ENCODE data around the gene DAB1.
"Not testable (repeated sequence)": the region's sequence is repeated elsewhere in the genome, so short reads cannot be mapped to it uniquely, and the experiment has no call there.

DAB1 gene

DNA sequence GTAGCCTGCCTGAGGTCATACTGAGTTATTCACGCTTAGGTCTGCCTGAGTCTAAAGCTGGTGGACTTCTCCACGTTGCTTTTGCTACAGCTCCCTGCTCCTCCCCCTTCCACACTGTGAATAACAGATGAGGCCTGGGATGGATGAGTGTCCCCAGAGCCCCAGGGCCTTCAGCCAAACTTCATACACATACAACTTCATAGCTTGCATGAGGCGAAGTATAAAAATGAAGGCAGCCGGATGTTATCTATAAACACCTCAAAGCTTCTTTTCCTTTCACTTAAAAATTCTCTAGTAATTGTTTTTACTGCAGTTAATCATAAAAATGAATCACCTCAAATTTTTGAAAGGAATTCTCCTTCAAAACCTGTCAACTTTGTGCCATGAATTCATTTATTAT lies 70.2 kb downstream of the DAB1 start:
- DNase-seq: no peak

DNA sequence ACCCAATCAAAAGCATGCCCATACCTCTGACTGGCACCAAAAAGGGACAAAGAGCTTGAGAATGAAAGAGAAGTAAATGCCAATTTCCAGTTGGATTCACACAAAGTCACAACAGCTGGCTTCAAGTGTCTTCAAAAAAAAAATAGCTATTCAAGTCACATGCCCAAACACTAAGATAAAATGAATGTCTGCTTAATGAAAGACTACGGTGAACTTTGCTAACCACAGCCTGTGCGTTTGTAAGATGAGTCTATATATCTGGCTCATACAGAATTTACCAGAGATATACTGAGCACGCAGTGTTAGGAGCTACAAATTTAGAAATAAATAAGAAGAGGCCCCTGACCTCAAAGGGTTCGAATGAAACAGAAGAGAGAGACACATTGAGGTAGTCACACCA lies 73.2 kb downstream of the DAB1 start:
- DNase-seq: no peak

DNA sequence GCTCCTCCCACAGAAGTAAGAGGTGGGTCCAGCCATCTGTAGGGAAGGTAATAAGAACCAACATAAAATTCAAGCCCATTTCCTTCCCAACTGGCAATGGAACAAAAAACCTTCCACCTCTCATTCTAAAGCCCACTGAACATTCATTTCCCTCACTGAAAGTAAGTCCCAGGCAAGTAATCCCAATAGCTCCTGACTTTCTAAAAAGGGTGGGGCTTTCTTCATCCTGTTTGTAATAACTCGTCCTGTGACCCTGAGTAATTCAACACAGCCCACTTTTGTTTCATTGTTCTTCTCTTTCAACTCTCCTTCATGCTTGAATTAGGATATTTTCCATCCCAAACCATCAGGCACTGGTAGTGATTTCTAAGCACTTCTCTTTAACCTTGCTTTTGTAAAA lies 74.9 kb downstream of the DAB1 start:
- no peak for DNase-seq

DNA sequence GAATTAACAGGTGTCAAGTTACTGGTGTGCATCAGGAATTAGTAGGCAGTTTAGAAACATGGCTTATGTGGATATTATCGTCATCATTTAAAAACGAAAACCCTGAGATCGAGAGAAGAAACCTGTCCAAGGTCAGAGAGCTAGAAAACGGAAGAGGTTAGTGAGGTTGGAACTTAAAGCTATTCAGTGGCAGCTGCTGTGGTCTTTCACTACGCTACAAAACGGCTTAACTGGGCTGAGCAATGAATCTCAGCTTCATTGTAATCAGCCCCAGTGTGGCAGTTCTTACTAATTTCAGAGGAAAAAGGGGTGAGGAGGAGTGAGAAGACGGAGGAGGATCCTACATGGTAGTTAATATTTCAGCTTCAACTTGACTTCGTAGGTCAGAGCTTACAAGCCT lies 77.9 kb downstream of the DAB1 start:
- no peak for DNase-seq

DNA sequence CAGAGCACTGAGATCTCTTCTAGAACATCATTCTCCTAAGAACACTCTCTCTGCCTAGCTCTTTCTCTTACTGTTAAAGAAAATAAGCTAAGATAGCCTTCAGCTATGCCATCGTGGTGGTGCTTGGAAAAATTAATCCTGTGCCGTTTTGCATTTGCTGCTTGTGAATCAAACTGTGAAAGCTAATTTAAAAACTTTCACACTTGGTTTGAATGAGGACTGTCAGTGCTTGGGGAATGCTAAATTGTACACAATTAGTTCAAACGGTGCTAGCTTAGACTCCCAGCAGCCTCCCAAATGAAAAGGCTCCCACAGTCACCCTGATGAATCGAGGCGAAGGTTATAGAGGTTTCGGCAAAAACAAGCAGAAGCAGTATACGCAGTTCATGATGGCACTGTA lies 79.6 kb downstream of the DAB1 start:
- no peak for DNase-seq

DNA sequence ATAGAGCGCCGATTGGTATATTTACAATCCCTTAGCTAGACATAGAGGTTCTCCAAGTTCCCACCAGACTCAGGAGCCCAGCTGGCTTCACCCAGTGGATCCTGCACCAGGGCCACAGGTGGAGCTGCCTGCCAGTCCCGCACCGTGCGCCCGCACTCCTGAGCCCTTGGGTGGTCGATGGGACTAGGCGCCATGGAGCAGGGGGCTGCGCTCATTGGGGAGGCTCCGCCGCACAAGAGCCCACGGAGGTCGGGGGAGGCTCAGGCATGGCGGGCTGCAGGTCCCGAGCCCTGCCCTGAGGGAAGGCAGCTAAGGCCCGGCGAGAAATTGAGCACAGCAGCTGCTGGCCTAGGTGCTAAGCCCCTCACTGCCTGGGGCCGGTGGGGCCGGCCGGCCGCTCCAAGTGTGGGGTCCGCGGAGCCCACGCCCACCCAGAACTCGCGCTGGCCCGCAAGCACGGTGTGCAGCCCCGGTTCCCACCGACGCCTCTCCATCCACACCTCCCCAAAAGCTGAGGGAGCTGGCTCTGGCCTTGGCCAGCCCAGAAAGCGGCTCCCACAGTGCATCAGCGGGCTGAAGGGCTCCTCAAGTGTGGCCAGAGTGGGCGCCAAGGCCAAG lies 80.5 kb downstream of the DAB1 start:
- not testable (repeated sequence) for DNase-seq

DNA sequence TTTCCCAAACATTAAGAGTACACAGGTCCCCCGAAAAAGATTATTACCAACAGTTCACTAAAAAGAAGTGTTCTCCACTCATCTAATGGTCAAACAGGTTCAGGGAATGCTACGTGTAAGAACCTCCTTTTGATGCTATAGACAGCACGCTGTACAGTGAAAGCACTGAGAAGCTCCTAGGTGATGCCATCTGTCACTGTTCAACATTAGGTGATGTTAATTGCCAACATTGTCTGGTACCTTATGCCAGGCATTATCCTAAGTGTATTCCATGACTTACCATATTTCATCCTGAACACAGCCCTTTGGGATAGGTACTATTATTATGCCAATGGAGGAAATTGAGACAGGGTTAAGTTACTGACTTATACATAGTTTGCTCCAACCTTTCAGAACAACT lies 82.1 kb downstream of the DAB1 start:
- no peak for DNase-seq

DNA sequence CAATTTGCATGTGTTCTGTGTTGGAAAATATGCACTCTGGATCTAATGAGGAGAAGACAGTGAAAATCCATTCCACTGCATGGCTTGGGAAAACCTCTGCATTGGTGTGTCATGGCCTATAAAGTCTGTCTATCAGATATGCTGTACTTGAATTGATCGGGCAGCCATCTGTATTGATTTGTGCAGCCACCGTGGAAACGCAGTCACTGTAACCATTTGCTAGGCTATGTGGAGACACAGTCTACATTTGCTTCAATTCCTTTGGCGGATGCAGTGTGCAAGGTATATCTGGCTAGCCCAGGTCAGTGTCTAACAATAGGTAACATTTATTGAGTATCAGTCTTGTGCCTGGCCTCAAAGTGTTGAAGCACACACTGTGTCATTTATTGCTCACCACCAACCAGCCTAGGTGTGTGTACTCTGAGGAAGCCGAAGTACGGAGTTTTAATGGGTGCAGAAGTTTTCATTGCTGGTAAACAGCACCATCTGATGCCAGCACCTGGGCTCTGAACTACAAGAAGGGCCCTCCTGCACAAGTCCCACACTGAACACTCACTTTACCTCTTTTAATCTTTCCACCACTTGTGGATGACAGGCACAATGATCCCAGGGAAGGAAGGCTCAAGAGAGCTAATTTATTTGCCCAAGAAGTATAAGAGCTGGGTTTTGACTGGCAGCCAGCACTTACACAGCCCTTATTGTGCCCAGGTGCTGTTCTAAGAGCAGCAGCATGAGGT lies 83.4 kb downstream of the DAB1 start:
- no peak for DNase-seq

DNA sequence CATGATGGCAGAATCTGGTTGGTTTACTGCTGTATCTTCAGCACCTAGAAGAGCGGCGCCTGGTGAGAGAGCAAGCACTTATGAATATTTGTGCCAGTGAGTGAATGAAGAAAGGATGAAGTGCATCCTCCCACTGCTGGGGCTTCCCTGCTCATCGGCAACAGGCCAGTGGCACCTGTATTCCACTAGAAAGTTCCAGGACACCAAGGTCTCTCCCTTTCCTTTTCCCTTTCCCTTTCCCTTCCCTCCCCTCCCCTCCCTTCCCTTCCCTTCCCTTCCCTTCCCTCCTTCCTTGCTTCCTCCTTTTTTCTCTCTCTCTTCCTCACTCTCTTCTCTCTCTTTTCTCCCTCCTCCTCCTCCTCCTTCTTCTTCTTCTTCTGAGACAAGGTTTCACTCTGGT lies 86.2 kb downstream of the DAB1 start:
- DNase-seq: no peak

DNA sequence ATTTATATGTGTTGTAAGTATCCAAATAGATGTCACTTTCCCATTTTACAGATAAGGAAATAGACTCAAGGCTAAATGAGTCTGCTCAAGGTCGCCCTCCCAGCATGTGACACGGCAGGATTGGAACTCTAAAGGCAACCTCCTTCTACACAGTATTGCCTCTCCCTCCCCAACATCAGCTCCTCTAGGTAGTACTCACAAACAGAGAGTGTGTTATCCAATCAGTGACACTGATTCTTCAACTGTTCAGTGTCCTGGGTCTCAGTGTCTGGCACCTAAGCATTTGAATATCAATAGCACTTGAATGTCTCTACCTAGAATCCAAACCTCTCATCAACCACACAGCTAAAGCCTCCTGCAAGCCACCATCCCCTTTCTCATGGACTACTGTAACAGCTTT lies 87.1 kb downstream of the DAB1 start:
- no peak for DNase-seq

DNA sequence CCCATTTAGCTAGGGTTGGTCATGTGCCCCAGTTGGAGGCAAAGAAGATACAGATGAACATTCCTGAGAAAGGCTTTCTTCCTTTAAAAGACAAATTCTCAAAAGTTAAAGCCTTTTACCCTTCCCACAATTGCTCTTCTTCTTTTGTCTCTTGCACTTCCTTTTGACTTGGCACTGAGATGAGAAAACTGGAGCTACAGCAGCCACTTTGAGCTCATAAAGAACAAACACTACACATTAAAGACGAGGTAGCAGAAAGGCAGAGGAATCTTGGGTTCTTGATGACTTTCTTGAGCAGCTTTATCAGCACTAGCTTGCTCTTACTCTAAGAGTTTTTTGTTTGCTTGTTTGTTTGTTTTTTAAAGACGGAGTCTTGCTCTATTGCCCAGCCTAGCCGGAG lies 92.2 kb downstream of the DAB1 start:
- no peak for DNase-seq

DNA sequence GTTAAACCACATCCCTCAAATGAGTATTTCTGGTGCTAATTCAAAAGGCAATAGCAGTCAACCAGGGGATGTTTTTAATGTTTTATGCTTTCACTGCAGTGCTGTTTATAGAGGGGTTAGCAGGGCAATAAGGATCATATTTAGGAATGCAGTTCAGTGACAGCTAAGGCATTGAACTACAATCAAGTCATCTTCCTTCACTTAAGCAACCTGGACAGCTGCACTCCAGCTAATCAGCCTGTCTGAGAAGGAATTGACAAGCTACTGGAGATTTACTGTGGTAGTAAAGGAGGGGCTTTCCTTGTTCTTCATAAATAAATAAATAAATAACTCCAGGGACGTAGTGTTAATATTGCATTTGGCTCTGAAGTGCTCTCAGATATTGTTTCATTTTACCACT lies 93.9 kb downstream of the DAB1 start:
- DNase-seq: no peak

DNA sequence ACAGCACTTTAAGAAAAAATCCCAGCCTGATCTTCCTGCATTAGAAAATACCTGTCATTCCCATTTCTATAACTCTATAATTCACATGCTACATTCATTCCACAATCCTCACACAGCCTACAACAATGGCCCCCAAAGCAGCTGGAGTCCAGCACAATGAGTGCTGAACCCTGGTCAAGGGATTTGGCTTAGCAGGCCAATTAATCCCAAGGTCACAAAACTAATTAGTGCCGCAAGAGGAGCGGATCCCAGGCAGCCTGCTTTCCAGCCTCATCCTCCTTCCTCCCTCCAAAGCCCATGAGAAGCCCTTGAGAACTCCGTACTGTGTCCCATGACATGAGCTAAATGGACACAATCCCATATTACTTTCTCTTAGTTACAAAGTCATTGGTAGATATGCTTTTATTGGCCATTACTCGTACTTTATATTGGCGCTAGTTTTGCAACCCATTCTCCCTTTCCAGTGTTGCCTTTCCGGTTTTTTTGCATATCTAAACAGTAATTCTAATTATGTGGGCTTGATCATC lies 94.8 kb downstream of the DAB1 start:
- DNase-seq: no peak

DNA sequence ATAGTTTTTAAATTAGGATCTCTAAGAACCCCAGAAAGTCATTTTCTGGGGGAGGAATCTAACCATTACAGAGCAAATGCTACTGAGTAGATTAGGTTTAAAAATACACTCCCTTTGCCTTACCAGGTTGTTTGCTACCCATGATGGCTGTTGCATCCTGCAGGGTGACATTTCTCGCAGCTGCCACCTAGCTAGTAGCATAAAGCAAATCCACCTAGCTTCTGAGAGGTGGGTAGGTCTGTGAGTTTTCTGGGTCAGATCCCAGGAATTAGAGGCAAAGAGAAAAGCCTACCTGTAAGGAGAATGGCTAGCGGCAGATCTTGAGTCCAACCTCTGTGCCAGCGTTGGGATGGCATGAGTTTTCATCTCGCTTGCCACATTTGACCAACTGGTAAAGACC lies 95.9 kb downstream of the DAB1 start:
- DNase-seq: no peak

DNA sequence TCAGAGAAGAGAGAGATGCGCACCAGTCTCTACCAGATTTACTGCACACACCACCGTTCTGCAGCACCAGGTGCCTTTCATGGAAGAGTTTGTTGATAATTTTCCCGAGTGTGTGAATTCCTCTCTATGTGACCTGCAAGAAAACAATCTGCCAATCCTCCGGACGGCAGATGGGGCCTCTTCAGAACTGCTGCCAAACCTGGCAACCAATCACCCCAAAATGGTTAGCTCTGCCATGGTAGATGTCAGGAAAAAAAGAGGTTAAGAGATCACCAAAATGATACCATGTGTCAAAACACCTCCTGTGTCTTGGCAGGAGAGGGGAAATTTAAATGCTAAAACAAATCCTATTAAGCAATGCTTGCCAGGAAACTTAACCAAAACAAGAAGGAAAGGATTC lies 96.5 kb downstream of the DAB1 start:
- no peak for DNase-seq

DNA sequence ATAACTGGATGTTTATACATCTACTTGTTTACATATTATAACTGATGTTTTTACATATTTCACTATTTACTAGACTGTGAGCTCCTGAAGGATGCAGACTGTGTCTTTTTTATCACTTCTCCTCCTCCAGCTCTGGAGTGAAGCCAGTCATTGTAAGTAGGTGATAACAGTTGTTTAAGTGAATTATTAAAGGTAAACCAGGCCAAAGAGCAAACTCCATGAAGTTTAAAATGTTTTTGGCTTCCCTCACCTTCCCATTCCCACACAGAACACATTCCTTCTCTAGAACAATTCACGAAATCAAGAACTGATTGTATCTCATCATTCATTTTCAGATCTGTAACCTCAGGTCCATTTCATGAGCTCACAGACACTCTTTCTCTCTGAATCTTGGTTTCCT lies 98.3 kb downstream of the DAB1 start:
- DNase-seq: no peak

DNA sequence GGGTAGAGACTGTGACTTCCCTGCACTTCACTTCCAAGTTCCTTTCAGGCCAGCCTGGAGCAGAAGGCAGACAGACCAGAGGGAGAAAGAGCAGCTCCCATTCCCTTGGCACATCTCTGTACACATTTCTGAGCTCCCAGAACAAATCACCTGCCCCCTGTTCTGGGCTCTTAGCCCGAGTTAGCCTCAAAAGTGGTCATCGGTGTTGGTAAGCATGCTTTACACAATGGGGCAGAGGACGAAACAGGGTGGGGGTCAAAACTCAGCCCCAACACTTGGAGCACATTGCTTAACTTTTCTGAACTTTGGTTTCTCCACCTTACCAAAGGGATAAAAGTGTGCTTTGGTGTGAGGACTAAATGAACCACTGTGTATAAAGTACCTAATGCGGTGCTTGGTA lies 98.7 kb downstream of the DAB1 start:
- DNase-seq: no peak

DNA sequence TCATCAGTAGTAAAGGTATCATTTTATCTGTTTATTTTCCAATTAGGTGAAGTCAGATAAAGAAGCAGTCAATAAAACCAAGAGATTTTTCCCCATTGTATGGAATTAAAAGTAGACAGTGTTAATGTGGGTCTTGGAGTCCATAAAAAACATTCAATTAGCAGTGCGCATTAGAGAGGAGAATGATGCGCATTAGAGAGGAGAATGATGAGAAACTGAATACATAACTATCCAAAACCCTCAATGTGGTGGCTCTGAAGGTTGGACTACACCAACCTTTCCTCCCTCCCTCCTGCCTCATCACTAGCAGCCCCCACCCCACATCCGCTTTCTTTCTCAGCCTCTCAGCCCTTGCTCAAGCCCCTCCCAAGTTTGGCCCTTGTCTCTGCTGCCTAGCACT lies 99.5 kb downstream of the DAB1 start:
- DNase-seq: no peak

DNA sequence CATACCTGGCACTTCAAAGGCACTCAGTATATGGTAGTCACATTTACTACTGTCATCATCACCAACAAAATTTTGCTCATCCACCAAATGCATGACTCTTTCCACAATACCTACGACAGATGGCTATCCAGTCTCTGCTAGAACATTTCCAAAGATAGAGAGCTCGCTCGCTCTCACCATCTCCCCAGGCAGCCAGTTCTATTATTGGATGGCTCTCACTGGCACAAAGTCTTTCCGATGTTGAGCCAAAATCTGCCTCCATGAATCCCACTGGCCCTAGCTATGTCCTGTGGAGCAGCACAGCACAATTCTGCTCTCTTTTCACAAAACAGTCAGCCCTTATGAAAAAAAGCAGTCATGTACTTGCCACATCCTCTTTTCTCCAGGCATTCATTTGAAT lies 102.1 kb downstream of the DAB1 start:
- no peak for DNase-seq

DNA sequence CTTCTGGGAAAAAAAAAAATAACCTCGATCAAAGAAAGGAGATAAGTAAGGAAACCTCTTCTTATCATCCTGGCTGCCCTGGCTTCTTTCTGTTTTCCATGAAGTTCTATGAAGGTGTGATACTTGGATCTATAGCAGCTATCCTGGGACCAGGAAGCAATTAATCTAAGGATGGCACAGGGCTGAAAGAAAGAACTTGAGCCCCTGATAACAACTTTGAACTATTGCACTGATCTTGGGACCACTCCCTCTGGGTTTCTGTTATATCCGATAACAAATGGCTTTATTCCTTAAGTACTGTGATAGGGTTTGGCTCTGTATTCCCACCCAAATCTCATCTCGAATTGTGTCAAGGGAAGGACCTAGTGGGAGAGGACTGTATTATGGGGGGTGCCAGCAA lies 104.1 kb downstream of the DAB1 start:
- no peak for DNase-seq

DNA sequence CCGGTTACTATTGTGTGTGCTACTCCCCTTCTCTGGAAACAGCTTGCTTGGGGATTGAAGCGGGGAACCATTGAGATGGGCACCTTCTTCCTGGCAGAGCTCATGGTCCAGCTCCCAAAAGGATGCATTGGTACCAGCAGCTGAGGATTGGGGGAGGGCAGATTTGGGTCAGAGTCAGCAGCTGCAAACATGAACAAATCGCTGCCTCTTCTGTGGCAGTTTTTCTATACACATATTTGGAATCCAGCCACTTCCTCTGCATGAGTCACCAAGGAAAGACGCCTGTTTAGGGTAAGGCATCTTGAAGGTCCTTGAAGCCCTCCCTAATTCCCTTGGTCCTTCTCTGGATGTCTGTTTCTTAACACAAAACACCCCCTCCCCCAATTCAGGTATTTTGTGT lies 104.7 kb downstream of the DAB1 start:
- no peak for DNase-seq

DNA sequence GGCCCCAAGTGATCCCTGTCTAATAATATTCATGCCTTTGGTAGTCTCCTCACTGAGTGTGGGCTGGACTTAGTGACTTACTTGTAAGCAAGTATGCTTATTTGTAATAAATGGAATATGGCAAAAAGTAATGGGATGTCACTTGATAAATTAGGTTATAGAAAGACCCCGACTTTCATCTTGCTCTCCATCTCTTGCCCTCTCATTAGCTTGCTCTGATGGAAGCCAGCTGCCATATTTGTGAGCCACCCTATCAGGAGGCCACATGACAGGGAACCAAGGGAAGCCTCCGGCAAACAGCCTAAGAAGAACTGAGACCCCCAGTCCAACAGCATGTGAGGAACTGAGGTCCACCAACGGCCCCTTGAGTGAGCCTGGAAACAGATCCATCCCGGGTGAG lies 107.0 kb downstream of the DAB1 start:
- no peak for DNase-seq

DNA sequence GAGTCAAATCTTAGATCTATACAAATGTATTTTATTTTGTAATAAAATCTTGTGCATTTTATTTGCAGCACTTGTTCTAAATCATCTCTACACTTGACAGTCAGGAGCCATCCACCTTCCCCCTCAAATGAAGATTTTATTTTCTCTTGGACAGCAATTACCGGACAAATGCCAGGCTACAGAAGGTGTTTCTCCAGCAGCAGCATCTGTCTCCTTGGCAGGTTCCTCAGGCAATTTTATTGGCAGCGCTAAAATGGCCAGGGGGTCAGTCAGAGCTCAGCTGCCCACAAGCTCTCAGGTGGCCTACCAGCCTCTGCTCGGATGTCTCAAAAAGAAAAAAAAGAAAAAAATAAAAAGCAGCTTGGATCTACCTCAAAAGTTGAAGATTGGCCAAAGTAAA lies 107.6 kb downstream of the DAB1 start:
- no peak for DNase-seq

DNA sequence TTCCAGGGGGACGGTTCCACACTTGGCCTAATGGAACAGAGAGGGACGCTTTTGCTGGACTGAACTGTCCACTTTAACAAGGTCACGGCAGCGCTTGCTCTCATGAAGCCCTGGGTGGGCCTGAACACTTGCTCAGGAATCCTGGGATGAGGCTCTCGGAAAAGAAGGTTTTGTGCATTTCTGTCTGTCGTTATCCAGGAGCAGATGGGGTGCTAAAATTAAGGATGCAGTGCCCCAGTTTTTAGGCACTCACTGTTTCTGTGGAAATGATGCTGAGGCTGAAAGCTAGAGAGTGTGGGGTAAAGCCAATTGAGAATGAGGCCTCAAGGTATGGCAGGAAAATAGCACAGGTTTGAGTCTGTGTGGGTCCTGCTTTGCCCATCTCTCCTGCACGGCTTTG lies 111.0 kb downstream of the DAB1 start:
- no peak for DNase-seq

DNA sequence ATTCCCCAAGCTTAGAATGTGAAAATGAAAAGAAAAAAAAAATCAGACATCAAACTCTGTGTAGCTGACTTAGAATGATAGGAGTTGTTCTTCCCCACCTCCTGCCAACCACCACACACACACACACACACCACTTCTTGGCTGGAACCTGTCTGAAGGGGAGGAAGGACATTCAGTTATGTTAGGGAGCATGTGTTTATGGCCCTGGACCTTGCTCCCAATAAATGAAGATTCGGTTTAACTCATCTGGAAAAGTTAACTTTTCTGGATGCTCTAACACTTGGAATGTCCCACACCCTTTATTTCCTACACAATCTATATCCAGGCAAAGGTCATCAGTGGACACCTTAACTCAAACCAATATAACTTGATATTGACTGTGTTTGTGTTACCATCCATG lies 112.4 kb downstream of the DAB1 start:
- no peak for DNase-seq

Data from hematopoietic multipotent progenitor cell treated with erythropoietin and hydrocortisone succinate and interleukin-3 and kit ligand, for 6 days (in vitro differentiated cells).